ENCODE measurements around the gene ZNF534. TPM values are rescaled to one million over a fixed set of nuclear protein-coding genes. Genes with fewer than 3 reads are reported as not detected.

Gene ZNF534
- total RNA-seq, 1 donor from 2014 or later: not detected

DNA sequence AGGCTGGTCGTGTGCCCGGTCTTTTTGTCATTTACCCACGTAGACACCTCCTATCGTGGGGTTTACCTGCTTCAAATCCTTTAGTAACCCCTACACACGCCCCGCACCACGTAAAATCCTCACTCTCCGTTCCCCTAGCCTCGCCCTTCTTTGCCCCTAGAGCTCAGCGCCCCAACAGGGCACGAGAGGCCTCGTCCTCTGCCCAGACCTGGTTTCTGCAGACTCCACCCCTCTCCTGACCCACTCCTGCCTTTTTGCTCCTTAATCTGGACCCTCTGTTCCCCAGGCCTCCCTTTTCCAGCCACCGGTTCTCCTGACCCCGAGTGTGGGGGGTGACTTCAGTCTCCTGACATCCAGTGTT, 30.9 kb upstream of the ZNF534 start:
- Mint-ChIP-seq H3K4me3 (ENCODE audit: unreplicated experiment) (peak overlapping the region; percentile 82), H3K4me1 (ENCODE audit: low read depth, unreplicated experiment) (no peaks in the 10 kb centered on the region), H3K36me3 (ENCODE audit: low read depth, unreplicated experiment) (peaks cover 16% of the 10 kb centered on the region), H3K27ac (ENCODE audit: unreplicated experiment) (no peak overlapping the region), H3K27me3 (ENCODE audit: low read depth, unreplicated experiment) (no peaks in the 10 kb centered on the region), H3K9me3 (ENCODE audit: unreplicated experiment) (peaks cover 30% of the 10 kb centered on the region)
- peaks cover 20% of the 10 kb centered on the region for H3K9me3 ChIP-seq (ENCODE audit: insufficient read depth, low read depth, low read length)
- no peaks in the 10 kb centered on the region for H4K20me1 ChIP-seq (ENCODE audit: insufficient read depth, low read length)
- peak overlapping the region; percentile 91 for H2AFZ ChIP-seq (ENCODE audit: low read depth, low read length)
- H3K27me3 ChIP-seq (ENCODE audit: insufficient read depth, low read length): no peaks in the 10 kb centered on the region
- H3K4me2 ChIP-seq (ENCODE audit: low read length): peak overlapping the region; percentile 94
- no peaks in the 10 kb centered on the region for H3K4me1 ChIP-seq (ENCODE audit: insufficient read depth, low read length)
- H3K4me3 ChIP-seq (ENCODE audit: insufficient read depth, low read depth, low read length): peak overlapping the region; percentile 89
- no peak for FAIRE-seq
- DNase-seq (ENCODE audit: low read depth): no peak
- peak overlapping the region; percentile 32 for H3K27ac ChIP-seq (ENCODE audit: low read depth, low read length)
- peak overlapping the region; percentile 76 for H3K9ac ChIP-seq (ENCODE audit: low read length)
- TF ChIP-seq EZH2 (IDR thresholded peaks at IDR 0.05; ENCODE audit: insufficient read depth, low read length): no peak
- TF ChIP-seq, protein P1, sequence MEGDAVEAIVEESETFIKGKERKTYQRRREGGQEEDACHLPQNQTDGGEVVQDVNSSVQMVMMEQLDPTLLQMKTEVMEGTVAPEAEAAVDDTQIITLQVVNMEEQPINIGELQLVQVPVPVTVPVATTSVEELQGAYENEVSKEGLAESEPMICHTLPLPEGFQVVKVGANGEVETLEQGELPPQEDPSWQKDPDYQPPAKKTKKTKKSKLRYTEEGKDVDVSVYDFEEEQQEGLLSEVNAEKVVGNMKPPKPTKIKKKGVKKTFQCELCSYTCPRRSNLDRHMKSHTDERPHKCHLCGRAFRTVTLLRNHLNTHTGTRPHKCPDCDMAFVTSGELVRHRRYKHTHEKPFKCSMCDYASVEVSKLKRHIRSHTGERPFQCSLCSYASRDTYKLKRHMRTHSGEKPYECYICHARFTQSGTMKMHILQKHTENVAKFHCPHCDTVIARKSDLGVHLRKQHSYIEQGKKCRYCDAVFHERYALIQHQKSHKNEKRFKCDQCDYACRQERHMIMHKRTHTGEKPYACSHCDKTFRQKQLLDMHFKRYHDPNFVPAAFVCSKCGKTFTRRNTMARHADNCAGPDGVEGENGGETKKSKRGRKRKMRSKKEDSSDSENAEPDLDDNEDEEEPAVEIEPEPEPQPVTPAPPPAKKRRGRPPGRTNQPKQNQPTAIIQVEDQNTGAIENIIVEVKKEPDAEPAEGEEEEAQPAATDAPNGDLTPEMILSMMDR (IDR thresholded peaks at IDR 0.05; ENCODE audit: insufficient read depth, low read depth, low read length): no peak
- H3K36me3 ChIP-seq (ENCODE audit: insufficient read depth, low read length): peaks cover 6% of the 10 kb centered on the region
- H3K79me2 ChIP-seq (ENCODE audit: insufficient read depth, low read length): peaks cover 10% of the 10 kb centered on the region

DNA sequence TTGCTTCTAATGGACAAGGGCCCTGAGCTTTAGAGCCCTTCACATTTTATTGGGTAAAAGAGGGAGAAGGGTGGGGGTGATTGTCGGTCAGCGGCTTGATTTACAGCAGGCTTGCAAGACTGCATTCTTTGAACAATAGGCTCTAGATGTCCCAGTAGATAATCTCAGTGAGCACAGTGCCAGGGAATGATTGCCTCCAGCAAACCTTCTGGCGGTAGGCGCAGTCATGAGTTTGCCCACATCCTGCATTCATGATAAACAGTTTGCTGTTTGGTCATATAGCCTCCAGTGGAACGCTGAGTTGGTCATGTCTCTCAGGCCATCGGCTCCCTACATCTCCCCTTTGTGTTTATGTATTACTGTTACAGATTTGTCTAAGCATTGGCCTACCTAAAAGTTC, 18.7 kb upstream of the ZNF534 start:
- no peak overlapping the region for H2AFZ ChIP-seq (ENCODE audit: low read depth, low read length)
- H3K9me3 ChIP-seq (ENCODE audit: insufficient read depth, low read depth, low read length): peaks cover 29% of the 10 kb centered on the region
- H3K36me3 ChIP-seq (ENCODE audit: insufficient read depth, low read length): peaks cover 33% of the 10 kb centered on the region
- no peak for DNase-seq (ENCODE audit: low read depth)
- no peak overlapping the region for H3K4me3 ChIP-seq (ENCODE audit: insufficient read depth, low read depth, low read length)
- peaks cover 42% of the 10 kb centered on the region for H3K9me3 Mint-ChIP-seq (ENCODE audit: unreplicated experiment)
- H3K27me3 ChIP-seq (ENCODE audit: insufficient read depth, low read length): no peaks in the 10 kb centered on the region
- H3K36me3 Mint-ChIP-seq (ENCODE audit: low read depth, unreplicated experiment): peaks cover 30% of the 10 kb centered on the region
- H3K27ac Mint-ChIP-seq (ENCODE audit: unreplicated experiment): no peak overlapping the region
- H3K4me3 Mint-ChIP-seq (ENCODE audit: unreplicated experiment): no peak overlapping the region
- no peaks in the 10 kb centered on the region for H3K4me1 Mint-ChIP-seq (ENCODE audit: low read depth, unreplicated experiment)
- no peaks in the 10 kb centered on the region for H3K79me2 ChIP-seq (ENCODE audit: insufficient read depth, low read length)
- H3K9ac ChIP-seq (ENCODE audit: low read length): no peak overlapping the region
- H3K4me2 ChIP-seq (ENCODE audit: low read length): no peak overlapping the region
- no peak for TF ChIP-seq EZH2 (IDR thresholded peaks at IDR 0.05; ENCODE audit: insufficient read depth, low read length)
- TF ChIP-seq, protein P1 (IDR thresholded peaks at IDR 0.05; ENCODE audit: insufficient read depth, low read depth, low read length): no peak
- H4K20me1 ChIP-seq (ENCODE audit: insufficient read depth, low read length): no peaks in the 10 kb centered on the region
- H3K27ac ChIP-seq (ENCODE audit: low read depth, low read length): no peak overlapping the region
- H3K4me1 ChIP-seq (ENCODE audit: insufficient read depth, low read length): no peaks in the 10 kb centered on the region
- H3K27me3 Mint-ChIP-seq (ENCODE audit: low read depth, unreplicated experiment): no peaks in the 10 kb centered on the region
- no peak for FAIRE-seq

DNA sequence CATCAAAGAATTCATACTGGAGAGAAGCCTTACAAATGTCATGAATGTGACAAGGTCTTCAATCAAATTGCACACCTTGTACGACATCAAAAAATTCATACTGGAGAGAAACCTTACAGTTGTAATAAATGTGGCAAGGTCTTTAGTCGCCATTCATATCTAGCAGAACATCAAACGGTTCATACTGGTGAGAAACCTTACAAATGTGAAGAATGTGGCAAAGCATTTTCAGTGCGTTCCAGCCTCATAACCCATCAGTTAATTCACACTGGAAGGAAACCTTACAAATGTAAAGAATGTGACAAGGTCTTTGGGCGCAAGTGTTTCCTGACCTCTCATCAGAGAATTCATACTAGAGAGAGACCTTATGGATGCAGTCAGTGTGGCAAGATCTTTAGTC, 13.2 kb upstream of the ZNF534 start:
- H3K4me3 Mint-ChIP-seq (ENCODE audit: unreplicated experiment): no peak overlapping the region
- no peaks in the 10 kb centered on the region for H3K4me1 Mint-ChIP-seq (ENCODE audit: low read depth, unreplicated experiment)
- H4K20me1 ChIP-seq (ENCODE audit: insufficient read depth, low read length): no peaks in the 10 kb centered on the region
- no peak overlapping the region for H2AFZ ChIP-seq (ENCODE audit: low read depth, low read length)
- H3K4me1 ChIP-seq (ENCODE audit: insufficient read depth, low read length): no peaks in the 10 kb centered on the region
- no peaks in the 10 kb centered on the region for H3K27me3 ChIP-seq (ENCODE audit: insufficient read depth, low read length)
- TF ChIP-seq EZH2 (IDR thresholded peaks at IDR 0.05; ENCODE audit: insufficient read depth, low read length): no peak
- TF ChIP-seq, protein P1 (IDR thresholded peaks at IDR 0.05; ENCODE audit: insufficient read depth, low read depth, low read length): no peak
- peaks cover 11% of the 10 kb centered on the region for H3K36me3 Mint-ChIP-seq (ENCODE audit: low read depth, unreplicated experiment)
- H3K9ac ChIP-seq (ENCODE audit: low read length): no peak overlapping the region
- no peak overlapping the region for H3K4me3 ChIP-seq (ENCODE audit: insufficient read depth, low read depth, low read length)
- H3K27me3 Mint-ChIP-seq (ENCODE audit: low read depth, unreplicated experiment): no peaks in the 10 kb centered on the region
- H3K36me3 ChIP-seq (ENCODE audit: insufficient read depth, low read length): peaks cover 11% of the 10 kb centered on the region
- peaks cover 50% of the 10 kb centered on the region for H3K9me3 Mint-ChIP-seq (ENCODE audit: unreplicated experiment)
- no peak overlapping the region for H3K27ac ChIP-seq (ENCODE audit: low read depth, low read length)
- no peak for DNase-seq (ENCODE audit: low read depth)
- no peak for FAIRE-seq
- no peaks in the 10 kb centered on the region for H3K79me2 ChIP-seq (ENCODE audit: insufficient read depth, low read length)
- H3K27ac Mint-ChIP-seq (ENCODE audit: unreplicated experiment): no peak overlapping the region
- no peak overlapping the region for H3K4me2 ChIP-seq (ENCODE audit: low read length)
- peaks cover 51% of the 10 kb centered on the region for H3K9me3 ChIP-seq (ENCODE audit: insufficient read depth, low read depth, low read length)
